ENCODE results near the gene TRIM13. TPM values are rescaled to one million over a fixed set of nuclear protein-coding genes. Genes with fewer than 3 reads are reported as not detected.

TRIM13 gene
- total RNA-seq, 1 donor from 2014 or later = 57.1 TPM

DNA sequence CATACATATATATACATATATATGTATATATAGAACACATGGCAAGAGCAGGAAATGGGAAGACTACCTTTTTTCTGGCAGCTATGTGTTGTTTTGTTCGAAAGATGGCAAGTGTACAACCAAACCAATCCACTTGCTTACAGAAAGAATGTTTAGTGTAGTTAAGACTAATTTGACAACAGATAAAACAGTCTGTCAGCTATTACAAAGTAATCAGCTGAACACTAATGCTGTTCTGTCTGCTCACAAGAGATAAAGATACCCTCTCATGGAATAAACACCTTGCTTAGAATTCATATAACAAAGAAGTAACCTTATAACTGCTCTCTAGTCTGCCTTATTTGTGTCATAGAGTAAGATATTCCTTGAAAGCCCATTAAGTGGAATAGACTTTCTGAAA lies 17.5 kb downstream of the TRIM13 start:
- Mint-ChIP-seq H3K4me3 (no peak overlapping the region), H3K36me3 (ENCODE audit: low read depth) (peaks cover 32% of the 10 kb centered on the region), H3K4me1 (peaks cover 29% of the 10 kb centered on the region), H3K27me3 (ENCODE audit: low read depth) (no peaks in the 10 kb centered on the region), H3K27ac (ENCODE audit: unreplicated experiment) (no peak overlapping the region), H3K9me3 (peaks cover 2% of the 10 kb centered on the region)
- TF ChIP-seq, protein P1, sequence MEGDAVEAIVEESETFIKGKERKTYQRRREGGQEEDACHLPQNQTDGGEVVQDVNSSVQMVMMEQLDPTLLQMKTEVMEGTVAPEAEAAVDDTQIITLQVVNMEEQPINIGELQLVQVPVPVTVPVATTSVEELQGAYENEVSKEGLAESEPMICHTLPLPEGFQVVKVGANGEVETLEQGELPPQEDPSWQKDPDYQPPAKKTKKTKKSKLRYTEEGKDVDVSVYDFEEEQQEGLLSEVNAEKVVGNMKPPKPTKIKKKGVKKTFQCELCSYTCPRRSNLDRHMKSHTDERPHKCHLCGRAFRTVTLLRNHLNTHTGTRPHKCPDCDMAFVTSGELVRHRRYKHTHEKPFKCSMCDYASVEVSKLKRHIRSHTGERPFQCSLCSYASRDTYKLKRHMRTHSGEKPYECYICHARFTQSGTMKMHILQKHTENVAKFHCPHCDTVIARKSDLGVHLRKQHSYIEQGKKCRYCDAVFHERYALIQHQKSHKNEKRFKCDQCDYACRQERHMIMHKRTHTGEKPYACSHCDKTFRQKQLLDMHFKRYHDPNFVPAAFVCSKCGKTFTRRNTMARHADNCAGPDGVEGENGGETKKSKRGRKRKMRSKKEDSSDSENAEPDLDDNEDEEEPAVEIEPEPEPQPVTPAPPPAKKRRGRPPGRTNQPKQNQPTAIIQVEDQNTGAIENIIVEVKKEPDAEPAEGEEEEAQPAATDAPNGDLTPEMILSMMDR (conservative IDR thresholded peaks at IDR 0.05) = no peak
- no peak for DNase-seq (ENCODE audit: low read depth, low spot score)

DNA sequence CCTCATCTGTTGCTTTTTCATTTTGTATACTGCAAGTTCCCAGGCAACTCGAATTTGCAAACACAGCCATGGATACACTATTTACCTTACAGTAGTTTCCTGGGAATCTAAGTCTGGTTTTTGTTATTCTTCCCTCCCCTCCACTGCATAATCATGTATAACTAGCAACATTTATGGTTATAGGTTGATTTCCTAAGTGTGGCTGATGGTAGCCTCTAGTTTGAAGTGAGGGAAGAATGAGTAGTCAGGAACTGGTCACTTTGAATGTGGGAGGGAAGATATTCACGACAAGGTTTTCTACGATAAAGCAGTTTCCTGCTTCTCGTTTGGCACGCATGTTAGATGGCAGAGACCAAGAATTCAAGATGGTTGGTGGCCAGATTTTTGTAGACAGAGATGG lies 18.4 kb downstream of the TRIM13 start, which contains the start of gene KCNRG:
KCNRG (plus strand) TSS at position 187 of the 400 bp plus-strand sequence; CDS start at position 237, 50 bp downstream.
- no peak within 1 kb of the TSS for H3K4me3 Mint-ChIP-seq
- peaks cover 33% of the 10 kb centered on the region for H3K36me3 Mint-ChIP-seq (ENCODE audit: low read depth)
- TF ChIP-seq, protein P1 (conservative IDR thresholded peaks at IDR 0.05) = no peak
- no peak for DNase-seq (ENCODE audit: low read depth, low spot score)
- no peak within 1 kb of the TSS for H3K27ac Mint-ChIP-seq (ENCODE audit: unreplicated experiment)
- no peaks in the 10 kb centered on the region for H3K27me3 Mint-ChIP-seq (ENCODE audit: low read depth)
- peaks cover 28% of the 10 kb centered on the region for H3K4me1 Mint-ChIP-seq
- H3K9me3 Mint-ChIP-seq = peaks cover 2% of the 10 kb centered on the region

DNA sequence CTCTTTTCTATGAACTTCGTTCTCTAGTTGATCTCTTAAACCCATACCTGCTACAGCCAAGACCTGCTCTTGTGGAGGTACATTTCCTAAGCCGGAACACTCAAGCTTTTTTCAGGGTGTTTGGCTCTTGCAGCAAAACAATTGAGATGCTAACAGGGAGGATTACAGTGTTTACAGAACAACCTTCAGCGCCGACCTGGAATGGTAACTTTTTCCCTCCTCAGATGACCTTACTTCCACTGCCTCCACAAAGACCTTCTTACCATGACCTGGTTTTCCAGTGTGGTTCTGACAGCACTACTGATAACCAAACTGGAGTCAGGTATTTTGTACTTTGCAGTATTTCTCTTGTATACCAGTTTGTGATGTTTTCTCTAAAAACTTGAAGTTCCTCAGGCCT lies 18.9 kb downstream of the TRIM13 start:
- TF ChIP-seq, protein P1 (conservative IDR thresholded peaks at IDR 0.05) = no peak
- no peak for DNase-seq (ENCODE audit: low read depth, low spot score)
- no peak overlapping the region for H3K4me3 Mint-ChIP-seq
- H3K27ac Mint-ChIP-seq (ENCODE audit: unreplicated experiment) = no peak overlapping the region
- no peaks in the 10 kb centered on the region for H3K27me3 Mint-ChIP-seq (ENCODE audit: low read depth)
- H3K4me1 Mint-ChIP-seq = peaks cover 24% of the 10 kb centered on the region
- peaks cover 35% of the 10 kb centered on the region for H3K36me3 Mint-ChIP-seq (ENCODE audit: low read depth)
- peaks cover 2% of the 10 kb centered on the region for H3K9me3 Mint-ChIP-seq

DNA sequence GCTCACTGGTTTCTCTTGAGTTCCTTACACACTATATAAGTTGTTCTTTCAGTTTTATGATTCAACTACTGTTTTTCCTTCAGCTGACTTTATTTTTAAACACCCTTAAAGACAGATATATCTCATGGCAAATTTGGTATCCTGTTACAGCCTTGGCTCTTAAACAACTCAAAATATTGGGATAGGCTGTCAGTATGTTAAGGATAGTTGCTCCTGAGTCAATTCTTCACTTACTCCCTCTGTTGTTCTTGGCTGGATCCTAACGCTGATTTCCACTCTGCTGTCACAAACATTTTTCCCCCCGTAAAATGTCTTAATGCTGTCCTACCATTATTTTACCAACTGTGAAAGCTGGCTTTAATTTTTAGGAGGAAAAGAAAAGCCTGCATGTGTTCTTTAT lies 19.6 kb downstream of the TRIM13 start:
- Mint-ChIP-seq H3K27ac (ENCODE audit: unreplicated experiment) (no peak overlapping the region), H3K9me3 (peaks cover 2% of the 10 kb centered on the region), H3K4me3 (no peak overlapping the region), H3K36me3 (ENCODE audit: low read depth) (peaks cover 29% of the 10 kb centered on the region), H3K27me3 (ENCODE audit: low read depth) (no peaks in the 10 kb centered on the region), H3K4me1 (peaks cover 18% of the 10 kb centered on the region)
- no peak for DNase-seq (ENCODE audit: low read depth, low spot score)
- TF ChIP-seq, protein P1 (conservative IDR thresholded peaks at IDR 0.05) = no peak

DNA sequence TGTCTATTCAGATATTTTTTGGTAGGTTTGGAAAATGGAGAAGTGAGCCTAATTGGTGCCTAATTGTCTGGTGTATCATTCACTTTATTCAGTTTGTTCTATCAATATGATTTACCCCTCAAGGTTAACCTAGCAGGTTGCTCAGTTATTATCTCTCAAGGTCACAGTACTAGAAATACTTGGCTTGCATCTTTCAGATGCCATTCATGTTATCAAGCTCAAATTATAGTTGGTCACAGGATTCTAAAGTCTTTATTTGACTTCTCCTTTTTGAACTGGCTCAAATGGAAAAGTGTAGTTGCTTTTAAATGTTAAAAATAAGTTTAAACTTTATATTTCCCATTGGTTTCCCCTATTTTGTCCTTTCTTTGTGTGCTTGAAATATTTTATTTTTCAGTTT lies 21.0 kb downstream of the TRIM13 start:
- Mint-ChIP-seq H3K27me3 (ENCODE audit: low read depth) (no peaks in the 10 kb centered on the region), H3K36me3 (ENCODE audit: low read depth) (peaks cover 21% of the 10 kb centered on the region), H3K9me3 (peaks cover 2% of the 10 kb centered on the region), H3K4me3 (no peak overlapping the region), H3K27ac (ENCODE audit: unreplicated experiment) (no peak overlapping the region), H3K4me1 (peaks cover 9% of the 10 kb centered on the region)
- no peak for DNase-seq (ENCODE audit: low read depth, low spot score)
- TF ChIP-seq, protein P1 (conservative IDR thresholded peaks at IDR 0.05) = no peak

DNA sequence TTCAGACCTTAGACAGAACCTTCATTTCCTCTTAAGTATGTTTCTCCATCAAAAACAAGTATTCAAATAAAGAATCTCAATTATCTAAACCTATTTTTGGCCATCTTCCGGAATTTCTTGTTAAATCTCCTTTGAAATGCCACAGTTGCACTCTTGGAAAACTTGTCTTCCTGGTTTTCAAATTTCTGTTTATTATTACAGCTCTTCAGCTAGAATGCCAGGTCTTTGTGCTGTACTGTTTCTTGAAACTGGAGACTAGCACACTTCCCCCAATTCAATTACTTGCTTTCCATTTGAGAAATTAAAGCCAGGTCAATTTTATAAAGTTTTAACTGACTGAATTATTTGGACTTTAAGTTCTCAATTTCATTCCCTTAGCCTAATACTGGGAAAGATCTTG lies 28.6 kb downstream of the TRIM13 start:
- H3K27me3 Mint-ChIP-seq (ENCODE audit: low read depth) = no peaks in the 10 kb centered on the region
- no peak for DNase-seq (ENCODE audit: low read depth, low spot score)
- H3K27ac Mint-ChIP-seq (ENCODE audit: unreplicated experiment) = no peak overlapping the region
- TF ChIP-seq, protein P1 (conservative IDR thresholded peaks at IDR 0.05) = no peak
- H3K36me3 Mint-ChIP-seq (ENCODE audit: low read depth) = peaks cover 7% of the 10 kb centered on the region
- H3K4me3 Mint-ChIP-seq = no peak overlapping the region
- H3K4me1 Mint-ChIP-seq = no peaks in the 10 kb centered on the region
- H3K9me3 Mint-ChIP-seq = no peaks in the 10 kb centered on the region

All from neural crest cell (in vitro differentiated cells).